Choroid plexus epithelial cell (primary cell): Measurements from ENCODE around the gene GRIFIN.

ENCODE experiments used
- DNase-seq: peaks from one replicate; pipeline ENCODE4 v3.0.0-alpha.2; 2010; ENCODE audit warnings: low read depth
- H3K4me3 ChIP-seq: 2 replicates; pipeline ENCODE4 v1.5.1; 2011; ENCODE audit warnings: low read depth, mild to moderate bottlenecking, control low read depth, low read length, moderate library complexity
- CTCF ChIP-seq: conservative IDR thresholded peaks from 2 replicates; pipeline ENCODE4 v1.5.1; 2011; ENCODE audit warnings: low read depth, mild to moderate bottlenecking, control low read depth, inconsistent platforms, low read length, moderate library complexity

The GRIFIN gene

DNA sequence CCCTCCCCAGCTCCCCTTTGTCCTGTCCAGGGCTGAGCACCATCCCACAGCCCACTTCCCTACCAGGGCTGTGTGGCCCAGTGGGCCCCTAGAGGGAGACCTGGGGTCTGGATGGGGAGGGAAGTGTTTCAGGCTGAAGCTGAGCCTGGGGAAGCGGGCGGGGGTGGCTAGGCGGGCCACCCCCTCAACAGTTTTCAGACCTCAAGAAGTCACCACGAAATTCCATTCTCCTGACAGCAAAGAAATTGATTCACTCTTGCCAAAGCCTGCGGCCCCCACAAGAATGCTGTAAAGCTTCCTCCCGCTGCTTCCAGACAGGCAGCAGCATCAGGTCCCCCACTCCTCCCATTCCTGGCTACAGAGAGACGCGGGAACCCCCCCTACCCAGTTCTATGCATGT, 40.8 kb upstream of the GRIFIN start:
- TF ChIP-seq CTCF, result peak; percentile 40
- H3K4me3 ChIP-seq, result no peak overlapping the region
- DNase-seq, result peak; percentile 95

GRCh38 chr7:2516194-2516555, 40.0 kb upstream of the GRIFIN start:
- TF ChIP-seq CTCF, result no peak
- peak; percentile 30 for DNase-seq
- no peak overlapping the region for H3K4me3 ChIP-seq

DNA sequence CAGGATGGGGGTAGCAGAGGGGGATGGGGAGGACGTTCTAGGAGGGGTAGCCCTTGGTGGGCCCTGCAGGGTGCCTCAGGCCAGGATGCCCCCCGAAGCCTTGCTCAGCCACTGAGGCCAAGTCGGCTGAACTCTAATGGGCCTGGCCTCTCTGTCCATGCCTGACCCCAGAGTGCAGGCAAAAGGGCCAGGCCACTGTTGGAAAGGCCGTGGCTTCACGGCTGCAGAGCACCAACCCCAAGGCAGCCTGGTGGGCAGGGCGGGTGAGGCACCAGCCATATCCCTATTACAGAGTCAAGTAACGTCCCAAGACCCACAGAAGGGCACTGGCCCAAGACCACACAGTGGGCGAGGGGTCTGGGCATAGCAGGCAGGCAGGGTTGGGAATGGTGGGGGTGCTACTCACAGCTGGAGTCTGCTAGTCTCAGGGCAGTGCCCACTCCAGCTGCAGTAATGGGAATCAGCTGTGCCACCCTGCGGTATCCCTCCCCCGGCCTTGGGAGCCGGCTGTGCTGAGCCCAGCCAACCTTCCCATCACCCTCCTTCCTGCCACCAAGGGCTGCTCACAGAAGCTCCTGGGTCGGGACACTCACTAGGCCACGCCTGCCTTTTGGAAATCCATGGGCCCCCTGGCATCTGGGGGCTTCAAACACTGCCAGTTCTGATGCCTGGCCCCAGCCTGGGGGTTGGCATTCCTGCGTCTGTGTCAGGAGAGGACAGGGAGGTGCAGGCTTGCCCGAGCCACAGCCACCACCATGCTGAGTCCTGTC, 39.4 kb upstream of the GRIFIN start:
- DNase-seq, result no peak
- no peak for TF ChIP-seq CTCF
- no peak overlapping the region for H3K4me3 ChIP-seq

DNA sequence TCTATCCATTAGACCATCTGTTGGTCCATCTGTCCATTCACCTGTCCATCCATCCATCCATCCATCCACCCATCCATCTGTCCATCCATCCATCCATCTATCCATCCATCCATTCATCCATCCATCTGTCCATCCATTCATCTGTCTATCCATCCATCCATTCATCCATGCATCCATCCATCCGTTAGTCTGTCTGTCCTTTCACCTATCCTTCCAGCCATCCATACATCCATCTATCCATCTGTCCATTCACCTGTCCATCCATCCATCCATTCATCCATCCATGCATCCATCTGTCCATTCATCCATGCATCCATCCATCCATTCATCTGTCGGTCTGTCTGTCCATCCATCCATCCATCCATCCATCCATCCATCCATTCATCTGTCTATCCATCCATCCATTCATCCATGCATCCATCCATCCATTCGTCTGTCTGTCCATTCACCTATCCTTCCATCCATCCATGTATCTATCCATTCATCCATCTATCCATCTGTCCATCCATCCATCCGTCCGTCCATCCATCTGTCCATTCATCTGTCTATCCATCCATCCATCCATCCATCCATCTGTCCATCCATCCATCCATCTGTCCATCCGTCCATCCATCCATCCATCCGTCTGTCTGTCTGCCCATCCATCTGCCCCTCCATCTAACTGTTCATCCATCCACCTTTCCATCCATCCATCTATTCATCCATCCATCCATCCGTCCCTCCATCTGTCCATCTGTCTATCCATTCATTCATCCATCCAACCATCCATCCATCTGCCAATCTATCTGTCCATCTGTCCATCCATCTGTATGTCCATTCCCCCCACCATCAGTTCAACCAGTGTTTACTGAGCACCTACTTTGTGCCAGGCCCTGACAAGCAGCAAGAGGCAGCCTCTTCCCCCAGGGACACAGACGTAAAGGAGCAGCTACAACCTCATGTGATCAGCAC, 38.5 kb upstream of the GRIFIN start:
- no peak overlapping the region for H3K4me3 ChIP-seq

GRCh38 chr7:2513702-2514101, 37.5 kb upstream of the GRIFIN start:
- no peak for DNase-seq
- H3K4me3 ChIP-seq, result no peak overlapping the region
- no peak for TF ChIP-seq CTCF

More for the DNA sequence above, 38.5 kb upstream of the GRIFIN start:
- TF ChIP-seq CTCF, result no peak
- no peak for DNase-seq

DNA sequence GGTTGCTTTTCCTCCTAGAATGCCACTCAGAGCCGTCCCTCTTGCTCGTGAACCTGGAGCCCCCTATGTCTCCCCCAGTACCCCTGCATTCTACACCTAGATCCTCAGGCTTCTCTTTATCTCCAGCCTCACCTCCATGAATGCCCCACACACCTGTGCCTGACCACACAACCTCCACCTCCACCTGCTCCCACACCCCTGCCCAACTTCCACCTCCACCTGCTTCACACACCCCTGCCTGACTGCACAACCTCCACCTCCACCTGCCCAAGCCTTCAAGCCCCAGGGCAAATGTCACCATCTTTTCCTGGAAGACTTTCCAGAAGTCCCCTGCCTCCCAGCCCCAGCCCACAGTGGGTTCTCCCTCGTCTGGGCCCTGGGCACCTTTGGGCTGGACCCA, 36.5 kb upstream of the GRIFIN start:
- no peak for DNase-seq
- H3K4me3 ChIP-seq, result no peak overlapping the region
- no peak for TF ChIP-seq CTCF
